Endothelial cell of umbilical vein (primary cell): ENCODE data around the gene CLIP2. TPM values are rescaled to one million over a fixed set of nuclear protein-coding genes. Genes with fewer than 3 reads are reported as not detected.
"Not testable (repeated sequence)": the region's sequence is repeated elsewhere in the genome, so short reads cannot be mapped to it uniquely, and the experiment has no call there.

Source experiments
- BruUV-seq: library from RNA; stranded (reverse); fragments of 400-500 nt; replicated peaks from 2 replicates; lab custom pipeline; 2021; lab: Mats Ljungman, UMichigan
- CTCF ChIA-PET: fragments of 300-600, 350-600 bp; sonication (Branson Sonifier 250); formaldehyde crosslinking; loops from one replicate; lab custom pipeline; 2021; ENCODE audit warnings: antibody characterized with exemption, inconsistent platforms; lab: Charles Lee
- POLR2A ChIA-PET: fragments of 300-600, 350-600 bp; sonication (Branson Sonifier 250); formaldehyde crosslinking; loops from one replicate; lab custom pipeline; 2021; ENCODE audit warnings: antibody characterized with exemption, inconsistent platforms; lab: Charles Lee
- DNase-seq: peaks from one replicate; pipeline ENCODE4 v3.0.0-alpha.2; 2011; ENCODE audit warnings: low read depth, low spot score
- FAIRE-seq: peaks from 2 replicates; lab custom pipeline; 2011; peaks lifted over from hg19 to GRCh38; lab: Jason Lieb, UNC
- H2AFZ ChIP-seq: 2 replicates; pipeline ENCODE4 v1.6.0; 2012; ENCODE audit warnings: low read depth, low read length, control low read depth, inconsistent platforms
- H3K27ac ChIP-seq: 2 replicates; pipeline ENCODE4 v1.5.1; 2011; ENCODE audit warnings: low read depth, mild to moderate bottlenecking, control low read depth, low read length, moderate library complexity; ENCODE audit not compliant: insufficient read depth
- H3K27me3 ChIP-seq, 2 experiments: 2 replicates each; pipeline versions ENCODE4 v1.6.0 to v1.6.1; 2011; ENCODE audit warnings: low read length in 2 of 2, mixed read lengths in 1 of 2; ENCODE audit not compliant: control insufficient read depth in 2 of 2, insufficient read depth in 2 of 2
- H3K36me3 ChIP-seq, 2 experiments: 2 replicates in 1 of 2; 3 replicates in 1 of 2; pipeline ENCODE4 v1.5.1; 2011; ENCODE audit warnings: low read length in 2 of 2, mild to moderate bottlenecking in 1 of 2, moderate library complexity in 1 of 2; ENCODE audit not compliant: control insufficient read depth in 2 of 2, insufficient read depth in 2 of 2; ENCODE audit errors: extremely low read depth in 1 of 2
- H3K4me1 ChIP-seq: 3 replicates; pipeline ENCODE4 v1.5.1; 2011; ENCODE audit warnings: mild to moderate bottlenecking, low read length; ENCODE audit not compliant: control insufficient read depth, insufficient read depth; ENCODE audit errors: extremely low read depth
- H3K4me2 ChIP-seq: 2 replicates; pipeline ENCODE4 v1.6.1; 2011; ENCODE audit warnings: low read length, control low read depth, mixed read lengths; ENCODE audit not compliant: insufficient read depth
- H3K4me3 ChIP-seq, 3 experiments: fragments of 200-600 bp in 1 of 3; sonication (generic), shearing (Covaris generic) in 1 of 3; replicated peaks in 1 of 3; 2 replicates each; pipeline ENCODE4 v1.5.1; 2011 to 2016; ENCODE audit warnings: control low read depth in 3 of 3, low read length in 3 of 3, mild to moderate bottlenecking in 2 of 3, inconsistent platforms in 1 of 3, low read depth in 1 of 3, moderate library complexity in 1 of 3; ENCODE audit not compliant: insufficient read depth in 1 of 3
- H3K79me2 ChIP-seq: 2 replicates; pipeline ENCODE4 v1.6.0; 2012; ENCODE audit warnings: low read length, inconsistent platforms; ENCODE audit not compliant: control insufficient read depth, insufficient read depth
- H3K9ac ChIP-seq: replicated peaks from 2 replicates; pipeline ENCODE3; 2011; ENCODE audit warnings: low read length, control low read depth; ENCODE audit not compliant: insufficient read depth; ENCODE audit errors: extremely low read depth
- H3K9me1 ChIP-seq: replicated peaks from 3 replicates; pipeline ENCODE4 v1.6.0; 2011; ENCODE audit warnings: mild to moderate bottlenecking, low read length; ENCODE audit not compliant: control insufficient read depth, insufficient read depth; ENCODE audit errors: extremely low read depth
- H3K9me3 ChIP-seq: replicated peaks from 2 replicates; pipeline ENCODE4 v1.5.1; 2012; ENCODE audit warnings: low read length, inconsistent platforms; ENCODE audit not compliant: control insufficient read depth, insufficient read depth
- H4K20me1 ChIP-seq: replicated peaks from 2 replicates; pipeline ENCODE3; 2011; ENCODE audit warnings: mild to moderate bottlenecking, low read length; ENCODE audit not compliant: control insufficient read depth, insufficient read depth; ENCODE audit errors: extremely low read depth
- FOS ChIP-seq: IDR thresholded peaks from 2 replicates; pipeline ENCODE4 v1.6.1; 2011; ENCODE audit warnings: mild to moderate bottlenecking, low read length, moderate library complexity, borderline replicate concordance; ENCODE audit not compliant: insufficient read depth
- GATA2 ChIP-seq: IDR thresholded peaks from 2 replicates; pipeline ENCODE4 v1.7.0; 2011; ENCODE audit warnings: low read depth, mild to moderate bottlenecking, moderate library complexity, mixed read lengths, low read length; ENCODE audit not compliant: insufficient read length, insufficient read depth
- JUN ChIP-seq: IDR thresholded peaks from 2 replicates; pipeline ENCODE4 v1.6.1; 2011; ENCODE audit warnings: borderline replicate concordance, low read depth; ENCODE audit not compliant: insufficient read length, insufficient read depth
- dilution Hi-C: fragments of 300-500 bp; cut with MboI; formaldehyde crosslinking; loops from one replicate; pipeline ENCODE4 v1.15.0; 2019; ENCODE audit warnings: low sequenced_read_pairs; ENCODE audit not compliant: extremely low pct_ligation_motif_present
- intact Hi-C: fragments of 100-400 bp; cut with micrococcal nuclease; formaldehyde crosslinking; loops from one replicate; pipeline ENCODE4 v1.10.0; 2022
- polyA plus RNA-seq, 4 experiments: library from polyadenylated mRNA; depleted of rRNA in 3 of 4; stranded (reverse) in 3 of 4; unstranded in 1 of 4; fragments of >200 nt; gene quantifications; 2 replicates each; pipeline versions ENCODE4 v1.2.1 to v1.2.3, GENCODE V29; 2011 to 2012; ENCODE audit warnings: missing spikeins in 1 of 4
- total RNA-seq: library from RNA; stranded (reverse); gene quantifications from 2 replicates; pipeline ENCODE4 v1.2.3, GENCODE V29; 2021

Gene CLIP2
- total and polyA plus RNA-seq, 2 donors (not counting 3 experiments of a cell fraction or from before 2014, with no cell fraction given): 8.3 to 37.1 TPM

DNA sequence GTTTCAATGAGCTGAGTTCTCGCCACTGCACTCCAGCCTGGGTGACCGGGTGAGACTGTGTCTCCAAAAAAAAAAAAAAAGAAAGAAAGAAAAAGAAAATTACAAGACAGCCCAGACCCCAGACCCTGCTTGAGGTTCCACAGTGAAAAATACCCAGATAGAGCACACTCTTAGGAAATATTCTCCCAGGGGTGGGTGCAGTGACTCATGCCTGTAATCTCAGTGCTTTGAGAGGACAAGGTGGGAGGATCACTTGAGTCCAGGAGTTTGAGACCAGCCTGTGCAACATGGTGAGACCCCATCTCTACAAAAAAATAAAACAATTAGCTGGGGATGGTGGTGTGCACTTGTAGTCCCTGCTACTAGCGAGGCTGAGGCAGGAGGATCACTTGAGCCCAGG is 123.4 kb downstream of the CLIP2 start:
- Histone ChIP-seq H3K9me3 (no peaks in the 10 kb centered on the region), H3K27ac (no peak overlapping the region), H3K27me3 (no peaks in the 10 kb centered on the region), H2AFZ (no peak overlapping the region), H3K4me1 (no peaks in the 10 kb centered on the region), H4K20me1 (no peaks in the 10 kb centered on the region), H3K9ac (no peak overlapping the region), H3K79me2 (no peaks in the 10 kb centered on the region), H3K36me3 (no peaks in the 10 kb centered on the region), H3K4me2 (no peak overlapping the region), H3K9me1 (no peaks in the 10 kb centered on the region), H3K4me3 (no peak overlapping the region)
- dilution Hi-C loops: no loop called here
- ChIA-PET POLR2A (no interaction called here), CTCF (interaction anchor here (0.5 to 2.1 kb wide), 3 partner anchors 12 to 308 kb away, joined by 4 to 10 read pairs (median 9); no protein-coding TSS in a partner anchor)
- no TSS peak for BruUV-seq
- no peak for TF ChIP-seq FOS
- TF ChIP-seq GATA2: no peak
- no peak for TF ChIP-seq JUN
- intact Hi-C loops: no loop called here
- DNase-seq (no peak), FAIRE-seq (no peak)

DNA sequence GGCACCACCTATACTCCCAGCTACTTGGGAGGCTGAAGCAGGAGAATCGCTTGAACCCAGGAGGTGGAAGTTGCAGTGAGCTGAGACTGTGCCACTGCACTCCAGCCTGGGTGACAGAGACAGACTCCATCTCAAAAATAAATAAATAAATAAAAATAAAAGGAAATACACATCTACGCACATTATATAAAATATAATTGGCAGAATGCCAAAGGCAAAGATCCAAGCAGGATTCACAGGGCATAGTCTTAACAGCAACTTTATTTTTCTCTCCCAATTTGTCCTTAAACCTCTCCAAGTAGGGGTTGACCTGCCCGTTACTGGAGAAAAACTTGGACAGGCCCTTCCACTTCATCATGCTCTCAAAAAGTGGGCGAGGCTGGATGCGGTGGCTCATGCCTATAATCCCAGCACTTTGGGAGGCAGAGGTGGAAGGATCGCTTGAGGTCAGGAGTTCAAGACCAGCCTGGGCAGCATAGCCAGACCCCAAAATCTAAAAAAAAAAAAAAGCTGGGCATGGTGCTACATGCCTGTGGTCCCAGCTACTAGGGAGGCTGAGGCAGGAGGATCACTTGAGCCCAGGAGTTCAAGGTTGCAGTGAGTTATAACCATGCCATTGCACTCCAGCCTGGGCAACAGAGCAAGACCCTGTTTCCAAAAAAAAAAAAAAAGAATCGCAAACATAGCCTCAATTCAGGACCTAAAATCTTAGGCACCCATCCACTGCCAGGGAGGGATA is 125.6 kb downstream of the CLIP2 start:
- H3K27ac ChIP-seq, H3K4me3 ChIP-seq, H3K9me3 ChIP-seq, H4K20me1 ChIP-seq, H3K4me2 ChIP-seq, H3K36me3 ChIP-seq, DNase-seq, dilution Hi-C loops, FAIRE-seq, H2AFZ ChIP-seq, H3K79me2 ChIP-seq, H3K27me3 ChIP-seq, BruUV-seq, H3K9me1 ChIP-seq, H3K9ac ChIP-seq, H3K4me1 ChIP-seq: not testable (repeated sequence)
- ChIA-PET POLR2A (interaction anchor here (0.7 kb wide), 1 partner anchor 13 kb away, joined by 3 read pairs; no protein-coding TSS in a partner anchor), CTCF (interaction anchor here (6.6 kb wide), 1 partner anchor 152 kb away, joined by 64 read pairs; no protein-coding TSS in a partner anchor)
- intact Hi-C loops: loop anchor here (5.0 kb wide), 1 partner anchor 243 kb away; the partner anchor contains the start of gene GTF2I
